Epithelial cell of proximal tubule (primary cell): ENCODE results near the gene CDKN2B-AS1. TPM values are rescaled to one million over a fixed set of nuclear protein-coding genes. Genes with fewer than 3 reads are reported as not detected.
A peak's percentile ranks its signal among the peaks of the same experiment; 100 is the strongest.

ENCODE experiments used
- DNase-seq: peaks from one replicate; pipeline ENCODE4 v3.0.0-alpha.2; 2011; ENCODE audit warnings: low read depth
- H3K4me3 ChIP-seq: 2 replicates; pipeline ENCODE4 v1.5.1; 2011; ENCODE audit warnings: low read depth, mild to moderate bottlenecking, low read length
- total RNA-seq: library from RNA; depleted of rRNA; stranded (reverse); fragments of >200 nt; gene quantifications from 2 replicates; pipeline ENCODE4 v1.2.3, GENCODE V29; 2015
- TF ChIP-seq, protein P1 (sequence below): conservative IDR thresholded peaks from 2 replicates; pipeline ENCODE4 v1.5.1; 2012; ENCODE audit warnings: low read depth, mild to moderate bottlenecking, low read length

The CDKN2B-AS1 gene
- total RNA-seq, 1 donor from 2014 or later = not detected

DNA sequence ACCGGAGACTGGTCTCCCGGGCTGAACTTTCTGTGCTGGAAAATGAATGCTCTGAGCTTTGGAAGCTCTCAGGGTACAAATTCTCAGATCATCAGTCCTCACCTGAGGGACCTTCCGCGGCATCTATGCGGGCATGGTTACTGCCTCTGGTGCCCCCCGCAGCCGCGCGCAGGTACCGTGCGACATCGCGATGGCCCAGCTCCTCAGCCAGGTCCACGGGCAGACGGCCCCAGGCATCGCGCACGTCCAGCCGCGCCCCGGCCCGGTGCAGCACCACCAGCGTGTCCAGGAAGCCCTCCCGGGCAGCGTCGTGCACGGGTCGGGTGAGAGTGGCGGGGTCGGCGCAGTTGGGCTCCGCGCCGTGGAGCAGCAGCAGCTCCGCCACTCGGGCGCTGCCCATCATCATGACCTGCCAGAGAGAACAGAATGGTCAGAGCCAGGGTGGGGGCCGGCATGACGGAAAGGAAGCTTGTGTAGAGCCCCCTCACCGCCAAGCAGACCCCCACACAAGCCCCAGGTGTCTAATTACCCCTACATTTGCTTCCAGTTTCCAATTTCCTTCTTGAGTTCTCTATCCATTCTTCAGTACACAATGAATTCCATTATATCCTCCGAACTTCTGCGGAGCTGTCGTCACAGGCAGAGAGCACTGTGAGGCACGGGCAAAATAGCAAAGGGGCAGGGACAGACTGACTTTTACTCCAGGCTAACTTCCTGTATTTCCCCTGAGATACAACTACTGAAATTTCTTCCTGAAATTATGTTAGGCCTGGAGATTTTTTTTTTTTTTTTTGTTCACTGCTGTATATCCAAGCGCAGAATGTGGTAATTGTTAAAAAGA is 23.6 kb upstream of the CDKN2B-AS1 start:
- no peak for DNase-seq
- H3K4me3 ChIP-seq = no peak overlapping the region
- TF ChIP-seq, protein P1, sequence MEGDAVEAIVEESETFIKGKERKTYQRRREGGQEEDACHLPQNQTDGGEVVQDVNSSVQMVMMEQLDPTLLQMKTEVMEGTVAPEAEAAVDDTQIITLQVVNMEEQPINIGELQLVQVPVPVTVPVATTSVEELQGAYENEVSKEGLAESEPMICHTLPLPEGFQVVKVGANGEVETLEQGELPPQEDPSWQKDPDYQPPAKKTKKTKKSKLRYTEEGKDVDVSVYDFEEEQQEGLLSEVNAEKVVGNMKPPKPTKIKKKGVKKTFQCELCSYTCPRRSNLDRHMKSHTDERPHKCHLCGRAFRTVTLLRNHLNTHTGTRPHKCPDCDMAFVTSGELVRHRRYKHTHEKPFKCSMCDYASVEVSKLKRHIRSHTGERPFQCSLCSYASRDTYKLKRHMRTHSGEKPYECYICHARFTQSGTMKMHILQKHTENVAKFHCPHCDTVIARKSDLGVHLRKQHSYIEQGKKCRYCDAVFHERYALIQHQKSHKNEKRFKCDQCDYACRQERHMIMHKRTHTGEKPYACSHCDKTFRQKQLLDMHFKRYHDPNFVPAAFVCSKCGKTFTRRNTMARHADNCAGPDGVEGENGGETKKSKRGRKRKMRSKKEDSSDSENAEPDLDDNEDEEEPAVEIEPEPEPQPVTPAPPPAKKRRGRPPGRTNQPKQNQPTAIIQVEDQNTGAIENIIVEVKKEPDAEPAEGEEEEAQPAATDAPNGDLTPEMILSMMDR = no peak

DNA sequence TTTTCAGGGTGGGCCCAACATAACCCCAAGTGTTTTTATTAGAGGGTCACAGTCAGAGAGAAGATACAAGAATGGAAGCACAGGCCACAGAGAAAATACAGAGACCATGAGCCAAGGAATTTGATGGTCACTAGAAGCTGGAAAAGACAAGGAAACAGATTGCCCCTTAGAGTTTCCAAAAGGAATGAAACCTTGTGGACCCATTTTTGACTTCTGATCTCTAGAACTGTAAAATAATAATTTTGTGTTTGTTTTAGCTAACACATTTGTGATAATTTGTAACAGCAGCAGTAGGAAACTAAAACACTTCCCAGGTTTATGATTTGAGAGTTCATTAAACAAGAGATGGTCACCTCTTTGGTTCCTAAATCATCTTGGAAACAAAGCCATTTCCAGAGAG is 22.2 kb upstream of the CDKN2B-AS1 start:
- no peak overlapping the region for H3K4me3 ChIP-seq
- DNase-seq = no peak
- TF ChIP-seq, protein P1 = no peak

DNA sequence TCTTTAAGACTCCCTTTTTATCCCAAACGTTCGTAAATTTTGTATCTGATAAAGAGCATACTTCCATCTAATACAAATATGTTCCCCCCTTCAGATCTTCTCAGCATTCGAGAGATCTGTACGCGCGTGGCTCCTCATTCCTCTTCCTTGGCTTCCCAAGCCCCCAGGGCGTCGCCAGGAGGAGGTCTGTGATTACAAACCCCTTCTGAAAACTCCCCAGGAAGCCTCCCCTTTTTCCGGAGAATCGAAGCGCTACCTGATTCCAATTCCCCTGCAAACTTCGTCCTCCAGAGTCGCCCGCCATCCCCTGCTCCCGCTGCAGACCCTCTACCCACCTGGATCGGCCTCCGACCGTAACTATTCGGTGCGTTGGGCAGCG is 20.3 kb upstream of the CDKN2B-AS1 start:
- DNase-seq = no peak
- TF ChIP-seq, protein P1 = no peak
- H3K4me3 ChIP-seq = peak overlapping the region; percentile 77

DNA sequence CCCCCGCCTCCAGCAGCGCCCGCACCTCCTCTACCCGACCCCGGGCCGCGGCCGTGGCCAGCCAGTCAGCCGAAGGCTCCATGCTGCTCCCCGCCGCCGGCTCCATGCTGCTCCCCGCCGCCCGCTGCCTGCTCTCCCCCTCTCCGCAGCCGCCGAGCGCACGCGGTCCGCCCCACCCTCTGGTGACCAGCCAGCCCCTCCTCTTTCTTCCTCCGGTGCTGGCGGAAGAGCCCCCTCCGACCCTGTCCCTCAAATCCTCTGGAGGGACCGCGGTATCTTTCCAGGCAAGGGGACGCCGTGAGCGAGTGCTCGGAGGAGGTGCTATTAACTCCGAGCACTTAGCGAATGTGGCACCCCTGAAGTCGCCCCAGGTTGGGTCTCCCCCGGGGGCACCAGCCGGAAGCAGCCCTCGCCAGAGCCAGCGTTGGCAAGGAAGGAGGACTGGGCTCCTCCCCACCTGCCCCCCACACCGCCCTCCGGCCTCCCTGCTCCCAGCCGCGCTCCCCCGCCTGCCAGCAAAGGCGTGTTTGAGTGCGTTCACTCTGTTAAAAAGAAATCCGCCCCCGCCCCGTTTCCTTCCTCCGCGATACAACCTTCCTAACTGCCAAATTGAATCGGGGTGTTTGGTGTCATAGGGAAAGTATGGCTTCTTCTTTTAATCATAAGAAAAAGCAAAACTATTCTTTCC is 19.7 kb upstream of the CDKN2B-AS1 start:
- H3K4me3 ChIP-seq = peak overlapping the region; percentile 77
- TF ChIP-seq, protein P1 = no peak
- no peak for DNase-seq

DNA sequence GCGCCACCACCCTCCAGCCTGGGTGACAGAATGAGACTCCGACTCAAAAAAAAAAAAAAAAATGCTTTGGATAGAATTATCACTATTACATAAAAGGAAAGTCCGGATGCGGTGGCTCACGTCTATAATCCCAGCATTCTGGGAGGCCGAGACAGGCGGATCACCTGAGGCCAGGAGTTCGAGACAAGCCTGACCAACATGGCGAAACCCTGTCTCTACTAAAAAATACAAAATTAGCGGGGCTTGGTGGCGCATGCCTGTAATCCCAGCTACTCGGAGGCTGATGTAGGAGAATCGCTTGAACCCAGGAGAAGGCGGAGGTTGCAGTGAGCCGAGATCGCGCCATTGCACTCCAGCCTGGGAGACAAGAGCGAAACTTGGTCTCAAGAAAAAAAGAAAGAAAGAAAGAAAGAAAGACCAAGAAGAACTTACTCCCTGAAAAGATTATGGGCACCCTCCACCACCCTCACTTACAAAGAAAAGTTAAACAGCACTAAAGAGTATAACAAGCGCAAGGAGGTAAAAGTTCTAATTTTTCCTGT is 18.2 kb upstream of the CDKN2B-AS1 start:
- TF ChIP-seq, protein P1 = no peak
- H3K4me3 ChIP-seq = no peak overlapping the region
- no peak for DNase-seq

DNA sequence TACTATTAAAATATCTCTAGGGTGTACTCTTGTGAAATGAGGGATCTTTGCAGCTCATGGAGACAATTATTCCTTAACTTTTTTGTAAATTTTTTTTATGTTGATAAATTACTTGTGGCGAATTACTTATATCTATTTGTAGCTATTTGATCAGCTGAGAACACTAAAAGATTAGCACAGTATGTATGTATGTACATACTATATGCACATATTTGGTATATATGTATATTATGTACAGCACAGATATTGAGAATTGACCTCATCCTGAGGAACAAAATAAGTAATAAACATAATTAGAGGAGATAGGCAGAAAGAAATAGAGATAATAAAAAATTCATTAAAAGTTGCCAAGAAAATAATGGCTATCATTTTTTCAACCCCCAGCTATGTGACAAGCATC is 12.2 kb upstream of the CDKN2B-AS1 start:
- TF ChIP-seq, protein P1 = no peak
- DNase-seq = no peak

More for the DNA sequence above, 12.2 kb upstream of the CDKN2B-AS1 start:
- no peak overlapping the region for H3K4me3 ChIP-seq
